GM21576 (cell line): ENCODE data around the gene IGSF9B.

ENCODE experiments used
- ATAC-seq: cut with Tn5 transposase; IDR thresholded peaks from one replicate; pipeline ENCODE4 v1.9.1; 2021; ENCODE audit warnings: mild to moderate bottlenecking, moderate library complexity; ENCODE audit not compliant: unreplicated experiment

IGSF9B gene

DNA sequence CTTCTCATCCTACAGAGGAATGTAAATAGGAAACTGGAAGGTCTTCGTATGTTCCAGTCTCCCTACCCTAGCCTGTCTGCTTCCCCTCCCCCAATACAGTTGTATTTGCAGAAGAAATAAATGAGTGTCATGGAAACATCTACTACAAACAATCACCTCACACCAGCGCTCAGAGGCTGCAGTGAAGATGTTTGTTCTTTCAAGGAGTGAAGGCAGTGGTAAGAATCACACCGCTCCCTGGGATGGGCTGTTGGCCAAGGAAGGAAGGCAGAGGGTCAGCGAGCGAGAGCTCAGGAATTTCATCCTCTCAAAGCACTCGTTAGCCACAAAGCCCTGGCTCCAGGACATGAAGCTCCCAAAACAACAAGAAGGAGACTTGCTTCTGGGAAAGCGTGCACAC lies 1.1 kb upstream of the IGSF9B start:
- no peak for ATAC-seq

GRCh38 chr11:133955945-133956421 lies 785 bp downstream of the IGSF9B start:
- ATAC-seq = no peak

GRCh38 chr11:133955081-133955891 lies 1.5 kb downstream of the IGSF9B start:
- no peak for ATAC-seq

GRCh38 chr11:133953999-133954398 lies 2.8 kb downstream of the IGSF9B start:
- no peak for ATAC-seq

DNA sequence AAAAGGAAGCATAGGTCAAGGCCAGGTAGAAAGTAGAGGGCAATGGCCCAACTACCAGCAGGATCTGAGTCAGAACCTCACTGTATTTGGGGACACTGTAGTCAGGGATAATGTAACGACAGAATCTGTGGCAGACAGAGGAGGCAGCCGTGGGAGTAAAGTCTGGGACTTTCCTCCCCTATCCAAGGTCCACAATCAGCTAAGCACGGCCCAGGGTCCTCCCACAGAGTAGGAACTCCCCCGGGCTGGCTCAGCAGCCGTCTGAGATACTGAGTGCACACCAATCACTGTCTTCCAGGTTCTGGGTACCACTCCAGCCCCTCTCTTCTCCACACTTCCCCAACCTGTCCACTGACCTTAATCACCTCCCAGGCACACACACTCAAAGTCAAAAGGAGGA lies 3.2 kb downstream of the IGSF9B start:
- ATAC-seq = no peak

DNA sequence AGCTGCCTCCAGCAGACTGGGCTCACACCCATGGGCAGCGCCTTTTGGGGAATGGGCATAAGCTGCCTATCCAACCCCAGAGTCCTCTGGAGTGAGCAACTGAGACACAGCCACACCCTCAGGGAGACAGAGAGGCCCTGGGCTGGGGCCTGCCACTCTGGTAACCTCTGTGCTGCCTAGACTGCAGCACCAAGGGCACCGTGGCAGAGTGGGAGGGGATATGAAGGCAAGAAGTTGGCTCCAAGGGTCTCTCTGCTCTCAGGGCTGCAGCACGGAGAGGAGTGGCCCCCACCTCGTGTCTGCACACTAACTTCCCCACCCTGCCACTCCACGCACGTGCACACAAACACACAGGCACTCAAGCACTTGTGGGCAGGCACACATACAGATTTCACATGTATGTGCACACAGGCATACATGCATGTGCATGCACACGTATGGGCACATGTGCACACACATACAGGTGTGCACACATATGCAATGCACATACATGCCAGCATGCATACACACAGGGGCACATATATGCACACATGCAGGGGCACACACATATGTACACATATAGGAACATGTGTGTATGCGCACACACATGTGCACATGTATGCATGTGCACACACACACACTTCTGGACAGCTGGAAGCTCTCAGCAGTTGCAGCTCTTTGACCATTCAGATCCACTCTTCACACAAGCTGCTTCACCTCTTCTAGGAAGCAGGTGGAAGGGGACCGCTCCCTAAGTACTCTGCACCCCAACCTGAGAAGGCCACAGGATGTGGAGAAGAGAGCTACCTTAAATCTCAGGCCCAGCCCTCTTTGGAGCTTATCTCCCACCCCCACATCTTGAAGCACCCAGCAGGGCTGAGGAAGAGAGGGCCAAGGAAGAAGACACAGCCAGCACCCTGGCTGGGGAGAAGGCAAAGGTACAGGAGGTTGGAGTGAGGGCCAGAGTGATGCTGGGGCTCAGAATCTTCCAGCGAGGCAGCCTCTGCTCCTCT lies 4.3 kb downstream of the IGSF9B start:
- no peak for ATAC-seq

- ATAC-seq = no peak
These were observed 5.2 kb downstream of the IGSF9B start for GRCh38 chr11:133951327-133952198.

- no peak for ATAC-seq
These were observed 5.9 kb downstream of the IGSF9B start for GRCh38 chr11:133950874-133951326.

GRCh38 chr11:133950421-133950820 lies 6.3 kb downstream of the IGSF9B start:
- ATAC-seq = no peak

- ATAC-seq = no peak
These were observed 7.6 kb downstream of the IGSF9B start for GRCh38 chr11:133949129-133949528.

- ATAC-seq = no peak
These were observed 8.1 kb downstream of the IGSF9B start for GRCh38 chr11:133948711-133949110.

- peak; percentile 68 for ATAC-seq
These were observed 9.4 kb downstream of the IGSF9B start for GRCh38 chr11:133947321-133947756.

GRCh38 chr11:133946541-133947318 lies 10.0 kb downstream of the IGSF9B start:
- peak; percentile 12 for ATAC-seq

DNA sequence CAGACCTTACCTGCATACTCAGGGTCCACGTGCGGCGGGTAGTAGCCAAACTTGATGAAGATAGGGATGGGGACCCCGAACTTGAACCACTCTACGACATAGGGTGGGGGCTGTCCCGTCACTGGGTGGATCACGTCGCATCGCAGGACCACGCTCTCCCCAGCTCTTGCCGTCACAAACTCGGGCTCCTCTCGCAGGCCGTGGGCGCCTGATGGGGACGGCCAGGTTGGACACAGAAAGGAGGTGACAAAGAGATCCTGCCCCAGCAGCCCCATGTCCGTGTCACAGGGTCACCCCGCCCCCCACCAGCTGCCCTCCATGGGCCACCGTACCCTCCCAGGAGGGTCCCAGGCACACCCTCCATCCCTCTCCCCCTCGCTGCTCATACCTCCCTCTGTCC lies 10.7 kb downstream of the IGSF9B start:
- no peak for ATAC-seq

GRCh38 chr11:133945087-133945974 lies 11.4 kb downstream of the IGSF9B start:
- ATAC-seq = no peak

GRCh38 chr11:133943950-133944698 lies 12.6 kb downstream of the IGSF9B start:
- ATAC-seq = no peak

- no peak for ATAC-seq
These were observed 14.2 kb downstream of the IGSF9B start for GRCh38 chr11:133942577-133942976.

DNA sequence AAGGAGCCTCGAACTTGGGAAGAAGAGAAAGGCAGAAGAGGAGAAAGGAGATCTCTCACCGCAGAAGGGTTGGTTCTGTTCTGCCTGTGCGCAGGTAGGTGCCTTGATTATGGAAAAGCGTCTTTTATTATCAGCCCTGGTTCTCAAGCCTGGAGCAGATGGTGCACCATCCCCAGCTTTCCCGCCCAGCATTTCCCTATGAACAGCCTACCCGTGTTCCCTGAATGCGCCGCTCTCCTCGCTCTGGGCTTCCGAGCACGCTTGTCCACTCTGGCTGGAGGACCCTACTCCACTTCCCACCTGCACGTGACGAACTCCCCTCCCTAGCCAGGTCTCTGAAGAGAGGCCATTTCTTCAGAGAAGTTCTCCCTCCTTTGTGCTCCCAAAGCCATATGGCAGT lies 15.2 kb downstream of the IGSF9B start:
- ATAC-seq = no peak
